Thyroid gland (tissue), 4 donors: Measurements from ENCODE around the gene KRTAP23-1. TPM values are rescaled to one million over a fixed set of nuclear protein-coding genes. Genes with fewer than 3 reads are reported as not detected.

Experiments used
- DNase-seq, 2 donors: peaks; one replicate each; pipeline ENCODE4 v3.0.0-alpha.2; 2019
- H3K27ac ChIP-seq, 3 donors: fragments of 200-600 bp; sonication (generic); 1 replicate in 2 of 3; 2 replicates in 1 of 3; pipeline ENCODE4 v1.5.1; 2016 to 2019; ENCODE audit warnings: mild to moderate bottlenecking in 1 of 3, moderate library complexity in 1 of 3
- H3K27me3 ChIP-seq: fragments of 200-600 bp; sonication (generic); one replicate; pipeline ENCODE4 v1.5.1; 2019
- H3K36me3 ChIP-seq, 2 donors: fragments of 200-600 bp; sonication (generic); one replicate each; pipeline ENCODE4 v1.5.1; 2016 to 2019
- H3K4me1 ChIP-seq, 2 donors: fragments of 200-600 bp; sonication (generic); one replicate each; pipeline ENCODE4 v1.5.1; 2017 to 2019
- H3K4me3 ChIP-seq, 3 donors: fragments of 200-600 bp; sonication (generic); replicated peaks in 1 of 3; 1 replicate in 2 of 3; 2 replicates in 1 of 3; pipeline ENCODE4 v1.5.1; 2016; ENCODE audit warnings: mild to moderate bottlenecking in 1 of 3
- H3K9me3 ChIP-seq: fragments of 200-600 bp; sonication (generic); one replicate; pipeline ENCODE4 v1.5.1; 2017
- CTCF ChIP-seq, 6 experiments: fragments of 200-600 bp in 3 of 6; fragments of 450-650 bp in 3 of 6; sonication (generic) in 3 of 6; IDR thresholded peaks; one replicate each; pipeline ENCODE4 v1.5.1; 2016 to 2019; ENCODE audit warnings: antibody characterized with exemption in 6 of 6, mild to moderate bottlenecking in 2 of 6, inconsistent platforms in 1 of 6, moderate library complexity in 1 of 6
- POLR2A ChIP-seq, 2 donors: fragments of 450-650 bp; IDR thresholded peaks; one replicate each; pipeline ENCODE4 v1.6.1; 2017; ENCODE audit warnings: antibody characterized with exemption in 2 of 2, mild to moderate bottlenecking in 2 of 2, moderate library complexity in 1 of 2
- WGBS, 2 donors: methylation state at CpG; one replicate each; pipeline ENCODE4 v1.1.5; 2017; 5-methylcytosine and 5-hydroxymethylcytosine counted together
- intact Hi-C: fragments of 100-400 bp; cut with DNase I; formaldehyde crosslinking; loops from one replicate; pipeline ENCODE4 v1.15.1; 2023
- total RNA-seq, 4 donors: library from RNA; depleted of rRNA; stranded (reverse); fragments of >200 nt; gene quantifications; one replicate each; pipeline ENCODE4 v1.2.3, GENCODE V29; 2016

KRTAP23-1 gene
- total RNA-seq, result not detected

- Histone ChIP-seq H3K9me3 (no peaks in the 10 kb centered on the region), H3K4me3 (no peak within 1 kb of the TSS), H3K27me3 (no peaks in the 10 kb centered on the region), H3K4me1 (no peaks in the 10 kb centered on the region), H3K36me3 (no peaks in the 10 kb centered on the region), H3K27ac (no peak within 1 kb of the TSS)
- no peak for DNase-seq
- intact Hi-C loops, result no loop called here
- WGBS, 2 donors, result 89 to 92% methylated on average over 4 of the region's 4 CpGs
- TF ChIP-seq POLR2A (IDR thresholded peaks at IDR 0.05), result no peak
- TF ChIP-seq CTCF (IDR thresholded peaks at IDR 0.05), result no peak
These were observed at the start of gene KRTAP23-1 for GRCh38 chr21:30348506-30348905. Gene KRTAP23-1 (minus strand): TSS chr21:30348606. CDS start chr21:30348606, 0 bp downstream.

GRCh38 chr21:30395731-30396130, 47.3 kb upstream of the KRTAP23-1 start, which contains the start of gene KRTAP13-1:
Gene KRTAP13-1 (plus strand): TSS chr21:30396031. CDS start chr21:30396087, 56 bp downstream.
- Histone ChIP-seq H3K9me3 (no peaks in the 10 kb centered on the region), H3K36me3 (no peaks in the 10 kb centered on the region), H3K4me1 (no peaks in the 10 kb centered on the region), H3K27ac (no peak within 1 kb of the TSS), H3K27me3 (no peaks in the 10 kb centered on the region), H3K4me3 (no peak within 1 kb of the TSS)
- WGBS, 2 donors, result 79% methylated on average over 4 of the region's 4 CpGs
- DNase-seq, result no peak
- TF ChIP-seq CTCF (IDR thresholded peaks at IDR 0.05) (no peak), POLR2A (IDR thresholded peaks at IDR 0.05) (no peak)
- intact Hi-C loops, result no loop called here

GRCh38 chr21:30391492-30392025, 43.2 kb upstream of the KRTAP23-1 start:
- no peak for DNase-seq
- no peak overlapping the region for H3K27ac ChIP-seq
- TF ChIP-seq POLR2A (IDR thresholded peaks at IDR 0.05) (no peak), CTCF (IDR thresholded peaks at IDR 0.05) (no peak)
- H3K27me3 ChIP-seq, result no peaks in the 10 kb centered on the region
- whole genome bisulfite sequencing, 2 donors, result 71 to 74% methylated on average over 2 of the region's 2 CpGs
- no peaks in the 10 kb centered on the region for H3K36me3 ChIP-seq
- H3K4me3 ChIP-seq, result no peak overlapping the region
- intact Hi-C loops, result no loop called here
- no peaks in the 10 kb centered on the region for H3K9me3 ChIP-seq
- no peaks in the 10 kb centered on the region for H3K4me1 ChIP-seq

- no peaks in the 10 kb centered on the region for H3K9me3 ChIP-seq
- DNase-seq, result no peak
- 41 to 44% methylated on average over 1 of the region's 1 CpG for WGBS, 2 donors
- no peak overlapping the region for H3K4me3 ChIP-seq
- H3K4me1 ChIP-seq, result no peaks in the 10 kb centered on the region
- H3K27me3 ChIP-seq, result no peaks in the 10 kb centered on the region
- no peaks in the 10 kb centered on the region for H3K36me3 ChIP-seq
- TF ChIP-seq POLR2A (IDR thresholded peaks at IDR 0.05) (no peak), CTCF (IDR thresholded peaks at IDR 0.05) (no peak)
- no peak overlapping the region for H3K27ac ChIP-seq
- intact Hi-C loops, result no loop called here
These were observed 33.8 kb upstream of the KRTAP23-1 start for GRCh38 chr21:30382201-30382600.

- WGBS, 2 donors, result 89 to 93% methylated on average over 5 of the region's 5 CpGs
- no peaks in the 10 kb centered on the region for H3K27me3 ChIP-seq
- intact Hi-C loops, result no loop called here
- H3K36me3 ChIP-seq, result no peaks in the 10 kb centered on the region
- no peaks in the 10 kb centered on the region for H3K4me1 ChIP-seq
- no peak for TF ChIP-seq POLR2A (IDR thresholded peaks at IDR 0.05)
- TF ChIP-seq CTCF (IDR thresholded peaks at IDR 0.05), result no peak
- no peak for DNase-seq
- H3K9me3 ChIP-seq, result no peaks in the 10 kb centered on the region
- H3K27ac ChIP-seq, result no peak within 1 kb of the TSS
- no peak within 1 kb of the TSS for H3K4me3 ChIP-seq
These were observed 23.8 kb upstream of the KRTAP23-1 start, which contains the start of gene KRTAP13-2 for GRCh38 chr21:30372139-30372770. Gene KRTAP13-2 (minus strand): TSS chr21:30372271. CDS start chr21:30372213, 58 bp downstream.
